ENCODE results near the gene ADSL.

DNA sequence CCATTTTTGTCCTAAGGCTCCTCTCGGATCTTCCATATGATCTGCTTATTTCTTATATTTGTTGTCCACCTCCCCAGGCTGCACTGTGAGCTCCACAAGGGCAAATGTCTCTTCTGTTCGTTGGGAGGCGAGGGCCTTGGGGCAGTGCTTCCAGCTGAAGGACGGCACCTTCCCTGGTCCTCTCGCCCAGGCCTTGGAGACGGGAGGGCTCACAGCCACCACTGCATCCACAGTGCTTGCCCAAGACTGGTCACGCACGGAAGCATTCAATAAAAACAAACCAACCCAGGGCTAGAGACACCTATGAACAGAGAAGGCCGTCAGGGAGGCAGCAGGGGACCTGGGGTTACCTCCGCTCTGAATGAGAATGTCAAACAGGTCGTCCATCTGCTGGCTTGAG lies 70.3 kb downstream of the ADSL start:
- TF ChIP-seq CTCF (IDR thresholded peaks at IDR 0.05; ENCODE audit: insufficient read depth, low read depth, low read length): no peak
- no peak for TF ChIP-seq EZH2 (IDR thresholded peaks at IDR 0.05; ENCODE audit: insufficient read depth, low read length)

All from astrocyte (in vitro differentiated cells and primary cell).